ENCODE data around the gene TBX18. TPM values are rescaled to one million over a fixed set of nuclear protein-coding genes. Genes with fewer than 3 reads are reported as not detected.

The TBX18 gene
- total RNA-seq, 1 experiment from 2014 or later: not detected

DNA sequence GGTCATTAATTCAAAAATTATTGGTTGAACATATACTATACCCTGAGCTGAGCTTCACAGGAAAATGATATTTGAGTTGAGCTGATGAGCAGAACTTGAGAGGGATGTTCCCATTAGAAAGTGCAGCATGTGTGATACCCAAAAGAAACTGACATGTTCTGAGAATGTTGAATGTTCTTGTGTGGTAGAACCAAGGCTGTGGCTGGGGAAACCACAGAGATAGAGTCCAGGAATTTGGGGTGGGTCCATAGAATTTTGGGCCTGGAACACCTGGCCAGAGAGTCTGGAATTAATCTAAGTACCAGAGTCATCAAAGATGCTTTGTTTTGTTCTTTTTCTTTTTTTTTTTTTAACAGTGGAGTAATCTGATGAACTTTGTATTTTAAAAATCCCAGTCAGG, 88.7 kb downstream of the TBX18 start:
- no peak overlapping the region for H3K4me3 Mint-ChIP-seq
- H4K91ac ChIP-seq (ENCODE audit: insufficient read length, low read depth, low read length): no peak overlapping the region
- no peak overlapping the region for H3K27ac Mint-ChIP-seq
- no peaks in the 10 kb centered on the region for H3K23me2 ChIP-seq (ENCODE audit: insufficient read length, low read depth, low read length, poor library complexity, severe bottlenecking)
- H3K27me3 ChIP-seq (ENCODE audit: insufficient read depth, low read length): no peaks in the 10 kb centered on the region
- TF ChIP-seq, protein P1, sequence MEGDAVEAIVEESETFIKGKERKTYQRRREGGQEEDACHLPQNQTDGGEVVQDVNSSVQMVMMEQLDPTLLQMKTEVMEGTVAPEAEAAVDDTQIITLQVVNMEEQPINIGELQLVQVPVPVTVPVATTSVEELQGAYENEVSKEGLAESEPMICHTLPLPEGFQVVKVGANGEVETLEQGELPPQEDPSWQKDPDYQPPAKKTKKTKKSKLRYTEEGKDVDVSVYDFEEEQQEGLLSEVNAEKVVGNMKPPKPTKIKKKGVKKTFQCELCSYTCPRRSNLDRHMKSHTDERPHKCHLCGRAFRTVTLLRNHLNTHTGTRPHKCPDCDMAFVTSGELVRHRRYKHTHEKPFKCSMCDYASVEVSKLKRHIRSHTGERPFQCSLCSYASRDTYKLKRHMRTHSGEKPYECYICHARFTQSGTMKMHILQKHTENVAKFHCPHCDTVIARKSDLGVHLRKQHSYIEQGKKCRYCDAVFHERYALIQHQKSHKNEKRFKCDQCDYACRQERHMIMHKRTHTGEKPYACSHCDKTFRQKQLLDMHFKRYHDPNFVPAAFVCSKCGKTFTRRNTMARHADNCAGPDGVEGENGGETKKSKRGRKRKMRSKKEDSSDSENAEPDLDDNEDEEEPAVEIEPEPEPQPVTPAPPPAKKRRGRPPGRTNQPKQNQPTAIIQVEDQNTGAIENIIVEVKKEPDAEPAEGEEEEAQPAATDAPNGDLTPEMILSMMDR (conservative IDR thresholded peaks at IDR 0.05): no peak
- DNase-seq: no peak
- no peak overlapping the region for H3T11ph ChIP-seq (ENCODE audit: low read length)
- H4K5ac ChIP-seq (ENCODE audit: insufficient read length, low read depth, low read length): no peak overlapping the region
- H4K20me1 ChIP-seq (ENCODE audit: control insufficient read depth, insufficient read depth, insufficient read length): no peaks in the 10 kb centered on the region
- no peaks in the 10 kb centered on the region for H3K4me1 Mint-ChIP-seq
- no peak overlapping the region for H2BK12ac ChIP-seq (ENCODE audit: insufficient read length, low read depth, low read length)
- H3K27ac ChIP-seq (ENCODE audit: insufficient read length, low read depth, low read length): no peak overlapping the region
- no peaks in the 10 kb centered on the region for H3K9me3 Mint-ChIP-seq
- H3K79me1 ChIP-seq (ENCODE audit: insufficient read depth, low read depth, low read length, poor library complexity, severe bottlenecking): no peaks in the 10 kb centered on the region
- H3K4me1 ChIP-seq (ENCODE audit: insufficient read depth, low read length): no peaks in the 10 kb centered on the region
- H2BK15ac ChIP-seq (ENCODE audit: low read depth, low read length): no peak overlapping the region
- H3K36me3 Mint-ChIP-seq (ENCODE audit: insufficient read depth in 1 of 3, low read depth in 3 of 3): 0 out of 7 replicates have a peak, but pooled peaks cover 0 to 3% (median 0%) of the 10 kb centered on the region in 3 experiments
- no peak overlapping the region for H2BK20ac ChIP-seq (ENCODE audit: low read depth, low read length, poor library complexity, severe bottlenecking)
- no peak overlapping the region for H4K8ac ChIP-seq (replicated peaks; ENCODE audit: insufficient read length, low read depth, low read length)
- no peaks in the 10 kb centered on the region for H3K9me3 ChIP-seq (ENCODE audit: control insufficient read depth, low read depth, low read length)
- H3K9ac ChIP-seq (ENCODE audit: extremely low read depth, insufficient read length, low read length): no peak overlapping the region
- no peak overlapping the region for H3K4me2 ChIP-seq (ENCODE audit: insufficient read depth, insufficient read length, low read length)
- no peak overlapping the region for H2BK120ac ChIP-seq (ENCODE audit: low read depth, low read length, poor library complexity, severe bottlenecking)
- peaks cover 2% of the 10 kb centered on the region; the same call in 1 of the 2 replicates for H3K27me3 Mint-ChIP-seq (ENCODE audit: low read depth)
- H3K14ac ChIP-seq (ENCODE audit: insufficient read depth, low read length): no peak overlapping the region
- H3K23ac ChIP-seq (ENCODE audit: insufficient read length, low read depth, low read length): no peak overlapping the region
- H3K18ac ChIP-seq (ENCODE audit: insufficient read length, low read depth, low read length): no peak overlapping the region
- no peak overlapping the region for H2AK5ac ChIP-seq (ENCODE audit: insufficient read length, low read length)
- H3K4ac ChIP-seq (ENCODE audit: low read depth, low read length): no peak overlapping the region
- no peak overlapping the region for H3K56ac ChIP-seq (ENCODE audit: insufficient read length, low read depth, low read length)
- H2BK5ac ChIP-seq (ENCODE audit: insufficient read length, low read length): no peak overlapping the region
- H3K79me2 ChIP-seq (ENCODE audit: insufficient read depth, low read length): no peaks in the 10 kb centered on the region
- no peak overlapping the region for H2AFZ ChIP-seq (ENCODE audit: low read length)

Data from H9 (cell line).